Stimulated activated CD4-positive, alpha-beta T cell treated with anti-CD3 and anti-CD28 coated beads, Interleukin-4, amount 100 ng/mL, for 24 hours (primary cell): ENCODE measurements around the gene MYRF.

ENCODE experiments used
- DNase-seq: peaks from one replicate; pipeline ENCODE4 v3.0.0-alpha.2; 2020

The MYRF gene

DNA sequence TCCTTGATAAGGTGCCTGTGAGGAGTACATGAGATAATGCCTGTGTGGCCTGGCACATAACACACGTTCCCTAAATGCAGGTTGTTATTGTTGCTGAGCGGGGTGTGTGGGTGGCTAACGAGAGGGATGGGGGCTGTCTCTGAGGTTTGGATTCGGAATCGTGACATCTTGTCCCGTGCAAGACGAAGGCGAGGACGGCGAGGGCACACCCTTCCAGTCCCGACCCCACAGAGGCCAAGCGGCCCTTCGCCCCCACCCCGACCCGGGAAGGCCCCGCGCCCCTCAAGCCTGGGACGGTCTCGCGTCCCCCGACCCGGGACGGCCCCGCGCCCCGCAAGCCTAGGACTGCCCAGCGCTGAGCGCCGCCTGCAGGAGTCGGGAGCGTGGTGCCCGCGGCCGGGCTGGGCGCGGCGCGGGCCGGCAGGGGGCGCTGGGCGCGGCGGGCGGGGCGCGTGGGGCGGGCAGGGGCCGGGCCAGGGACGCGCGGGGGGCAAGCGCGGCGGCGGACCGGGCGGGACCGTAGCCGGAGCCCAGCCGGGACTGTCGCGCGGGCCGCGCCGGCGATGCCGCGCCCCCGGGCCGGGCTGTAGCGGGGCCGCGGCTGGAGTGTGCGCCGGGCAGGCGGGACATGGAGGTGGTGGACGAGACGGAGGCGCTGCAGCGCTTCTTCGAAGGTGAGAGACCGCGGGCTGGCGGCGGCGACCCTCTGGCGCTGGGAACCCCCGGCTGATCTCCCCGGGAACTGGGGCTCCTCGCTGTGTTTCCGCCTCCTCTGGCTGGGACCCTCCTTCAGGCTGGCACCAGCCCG lies at the start of gene MYRF:
Gene MYRF (plus strand): TSS at position 520 of the 808 bp plus-strand sequence. CDS start 109 bp downstream, at position 629.
- peak; percentile 54 for DNase-seq

DNA sequence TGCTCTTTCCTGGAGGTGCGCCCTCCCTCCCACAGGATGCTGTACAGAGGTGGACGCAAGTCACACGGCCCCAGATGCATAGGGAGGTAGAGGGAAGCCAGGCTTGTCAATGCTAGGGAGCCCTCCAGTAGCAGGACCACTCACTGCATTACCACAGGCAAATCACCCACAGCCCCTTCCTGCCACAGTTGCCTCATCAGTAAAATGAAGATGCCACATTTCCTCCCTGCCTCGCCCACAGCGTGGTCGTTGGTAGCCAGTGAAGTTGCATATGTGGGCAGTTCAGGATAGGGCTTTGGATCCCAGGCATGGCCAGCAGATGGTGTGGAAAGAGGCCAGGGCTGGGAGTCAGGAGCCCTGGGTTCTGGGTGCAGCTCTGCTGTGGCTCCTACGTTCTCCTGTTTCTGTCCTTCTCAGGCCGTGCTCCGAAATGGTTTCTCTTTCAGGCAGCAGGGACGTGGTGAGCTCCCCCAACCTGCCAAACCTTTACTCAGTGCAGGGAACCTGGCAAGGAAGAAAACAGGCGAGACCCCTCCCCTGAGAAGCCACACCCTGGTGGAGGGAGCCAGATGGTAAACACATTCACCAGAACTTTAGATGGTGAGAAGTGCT lies 49.6 kb upstream of the MYRF start:
- DNase-seq = no peak

DNA sequence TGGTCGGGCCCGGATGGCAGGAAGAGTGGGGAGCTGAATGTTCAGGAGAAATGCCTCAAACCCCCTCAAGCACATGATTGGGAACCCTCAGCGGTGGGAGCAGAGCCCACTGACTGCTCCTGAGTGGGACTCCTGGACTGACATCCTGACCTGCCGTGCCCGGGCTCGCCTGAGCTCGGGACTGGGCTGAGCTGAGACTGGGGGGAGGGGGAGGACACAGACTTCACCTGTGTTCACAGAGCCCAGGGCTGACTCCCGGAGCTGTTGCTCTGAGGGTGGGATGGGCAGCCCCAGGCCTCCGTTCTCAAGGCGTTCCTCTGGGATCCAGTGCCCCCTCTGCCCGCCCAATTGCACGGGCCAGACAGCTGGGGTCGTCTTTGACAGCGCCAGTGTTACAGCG lies 47.6 kb upstream of the MYRF start:
- DNase-seq = no peak

DNA sequence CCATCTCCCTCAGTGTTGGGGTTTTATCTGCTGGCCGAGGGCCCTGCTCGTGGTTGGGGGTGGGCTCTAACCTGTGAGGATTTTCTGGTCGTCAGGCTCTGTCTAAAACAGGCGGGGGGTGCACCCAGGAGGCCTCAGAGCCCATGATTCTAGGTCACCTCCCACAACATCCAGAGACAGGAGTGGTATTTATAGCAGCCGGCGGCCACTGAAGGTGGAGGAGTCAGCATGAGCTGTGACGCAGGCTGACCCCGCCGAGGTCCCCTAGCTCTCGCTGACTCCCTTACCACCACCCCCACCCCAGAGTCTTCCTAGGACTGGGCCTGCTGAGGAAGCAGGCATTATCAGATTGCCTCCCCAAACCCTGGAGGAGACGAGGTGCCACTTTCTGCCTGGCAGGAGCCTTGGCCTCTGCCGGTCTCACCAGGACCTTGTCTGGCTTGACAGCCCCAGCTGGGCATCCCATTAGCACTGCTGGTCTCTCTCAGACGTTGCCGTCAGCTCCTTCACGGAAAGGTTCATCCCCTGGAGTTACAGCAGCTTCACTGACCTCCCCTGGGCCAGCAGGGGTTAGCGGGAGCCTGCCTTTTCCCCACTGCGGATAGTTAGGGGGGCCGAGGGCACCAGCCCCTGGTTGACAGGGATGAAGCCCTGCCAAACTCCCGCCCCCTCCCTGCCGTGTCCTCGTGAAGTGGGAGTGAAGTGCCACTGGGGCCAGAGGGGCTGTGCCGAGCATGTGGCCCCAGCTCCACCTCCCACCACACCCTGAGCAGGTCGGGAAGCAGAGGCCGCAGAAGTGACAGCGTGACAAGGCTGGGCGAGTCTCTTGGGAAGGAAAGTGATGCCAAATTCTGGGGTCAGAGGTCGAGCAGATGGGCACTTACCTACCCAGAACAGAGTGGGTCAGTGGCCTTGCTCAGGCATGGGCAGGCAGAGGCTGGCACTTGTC lies 45.7 kb upstream of the MYRF start:
- no peak for DNase-seq

DNA sequence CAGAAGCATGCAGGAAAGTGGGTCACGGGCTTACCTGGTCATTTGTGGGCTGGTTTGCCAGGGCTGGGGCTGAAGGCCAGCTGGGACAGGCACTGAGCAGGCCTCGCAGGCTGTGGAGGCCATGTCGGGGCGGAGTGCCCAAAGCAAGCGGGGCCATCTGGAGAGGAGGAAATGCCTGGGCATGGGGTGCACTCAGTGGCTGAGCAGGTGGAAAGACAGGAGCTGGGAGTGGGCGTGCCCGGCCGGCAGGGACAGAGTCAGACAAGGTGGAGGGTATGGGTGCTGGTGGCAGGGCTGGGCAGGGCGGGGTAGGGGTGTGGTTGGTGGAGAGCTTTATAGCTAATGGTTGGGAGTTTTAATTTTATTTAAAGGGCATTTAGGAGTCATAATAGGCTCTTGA lies 44.9 kb upstream of the MYRF start:
- DNase-seq = no peak

DNA sequence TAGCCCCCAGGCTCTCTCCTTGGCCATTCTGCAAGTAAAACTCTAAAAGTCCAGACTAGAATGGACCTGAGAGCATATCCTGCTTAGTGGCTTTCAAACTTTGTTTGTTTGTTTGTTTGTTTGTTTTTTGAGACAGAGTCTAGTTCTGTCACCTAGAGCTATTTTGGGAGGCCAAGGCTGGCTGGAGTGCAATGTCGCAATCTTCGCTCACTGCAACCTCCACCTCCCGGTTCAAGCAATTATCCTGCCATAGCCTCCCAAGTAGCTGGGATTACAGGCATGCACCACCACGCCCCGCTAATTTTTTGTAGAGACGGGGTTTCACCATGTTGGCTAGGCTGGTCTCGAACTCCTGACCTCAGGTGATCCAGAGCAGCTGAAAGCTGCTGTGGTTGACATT lies 43.3 kb upstream of the MYRF start:
- DNase-seq = no peak

DNA sequence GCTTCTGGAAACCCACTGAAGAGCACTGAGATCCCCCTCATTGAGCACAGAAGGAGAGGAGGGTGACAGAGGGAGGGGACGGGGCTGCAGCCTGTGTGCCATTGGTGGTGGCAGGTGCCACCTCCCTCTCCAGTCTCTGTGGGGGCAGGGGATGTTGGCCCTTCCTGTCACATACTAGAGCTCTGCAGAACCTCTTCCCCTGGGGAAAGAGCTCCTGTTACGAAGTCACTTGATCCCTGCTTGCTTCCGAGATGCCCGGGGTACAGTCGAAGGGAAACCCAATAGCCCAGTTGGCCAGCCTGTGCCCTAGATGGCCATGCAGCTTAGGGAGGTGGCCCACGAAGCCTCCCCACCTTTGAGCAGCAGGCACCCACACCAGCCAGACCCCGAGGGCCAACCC lies 42.9 kb upstream of the MYRF start:
- no peak for DNase-seq

DNA sequence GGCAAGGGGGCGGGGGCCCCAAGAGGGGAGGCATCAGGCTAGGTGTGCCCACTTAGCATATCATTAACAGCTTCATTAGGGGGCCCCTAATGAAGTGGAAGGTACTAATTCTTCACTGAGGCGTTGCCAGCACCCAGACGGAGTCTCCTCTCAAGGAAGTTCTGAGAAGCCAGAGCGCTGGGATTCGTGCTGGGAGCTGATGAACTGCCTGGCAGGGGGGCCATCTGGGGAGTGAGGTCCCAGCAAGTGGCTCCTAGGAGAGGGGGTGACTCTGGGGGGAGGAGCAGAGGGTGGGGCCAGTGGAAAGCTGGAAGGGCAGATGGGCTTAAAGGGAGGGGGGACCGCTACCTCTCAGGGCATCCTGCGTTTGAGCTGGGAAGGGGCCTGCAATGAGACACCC lies 42.4 kb upstream of the MYRF start:
- DNase-seq = no peak

DNA sequence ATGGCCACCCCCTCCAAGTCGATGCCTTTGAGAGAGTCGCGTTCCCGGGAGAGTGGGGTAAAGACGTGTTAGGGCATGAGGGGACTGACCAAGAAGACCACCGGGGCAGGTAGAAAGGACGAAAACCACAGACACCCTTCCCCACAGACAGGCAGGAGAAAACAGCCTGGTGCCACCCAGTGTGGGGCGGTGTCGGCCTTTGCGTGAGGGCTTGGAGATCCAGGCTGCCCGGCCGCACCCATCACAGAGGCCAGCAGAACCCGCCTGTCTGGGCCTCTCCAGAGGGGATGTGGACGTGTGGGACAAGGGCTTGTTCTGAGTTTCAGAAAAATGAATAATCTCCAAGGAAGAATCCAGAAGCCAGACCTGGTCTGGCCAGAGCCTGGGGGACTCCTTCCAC lies 41.4 kb upstream of the MYRF start:
- DNase-seq = no peak

DNA sequence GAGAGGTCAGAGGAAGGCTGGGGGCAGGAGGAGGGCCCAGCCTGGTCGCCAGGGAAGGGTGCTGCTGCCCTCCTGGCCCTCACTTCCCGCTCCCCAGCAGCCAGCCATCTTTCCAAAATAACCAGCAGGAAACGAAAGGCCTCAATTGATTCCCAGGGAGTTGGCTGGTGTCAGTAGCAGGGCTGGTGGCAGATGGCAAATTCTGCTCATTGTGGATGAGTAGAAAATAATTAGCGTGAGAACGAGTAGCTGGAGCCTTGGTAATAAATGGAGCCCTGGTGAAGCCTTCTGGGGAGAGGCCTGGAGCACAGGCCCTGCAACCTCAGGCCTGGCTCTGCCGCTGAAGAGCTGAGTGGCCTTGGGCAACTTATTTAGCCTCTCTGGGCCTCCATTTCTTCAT lies 40.9 kb upstream of the MYRF start:
- no peak for DNase-seq

DNA sequence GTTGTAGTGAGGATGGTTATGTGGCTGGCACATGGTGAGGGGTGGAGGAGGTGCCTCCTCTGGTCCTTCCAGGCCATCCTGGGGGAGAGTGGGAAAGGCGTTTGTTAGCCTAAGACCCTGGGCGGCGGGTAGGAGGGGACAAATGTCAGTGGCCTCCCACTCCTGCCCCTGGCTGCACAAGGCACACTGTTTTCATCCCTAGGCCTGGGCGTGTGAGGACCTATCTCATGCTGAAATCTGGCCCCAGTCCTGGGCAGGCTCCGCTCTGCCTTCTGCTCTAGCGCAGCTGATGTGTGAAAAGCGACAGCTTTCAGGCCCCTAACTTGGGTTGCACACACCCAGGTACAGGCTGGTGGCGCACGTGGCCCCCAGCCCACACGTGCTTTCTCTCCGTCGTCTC lies 40.1 kb upstream of the MYRF start:
- DNase-seq = no peak

DNA sequence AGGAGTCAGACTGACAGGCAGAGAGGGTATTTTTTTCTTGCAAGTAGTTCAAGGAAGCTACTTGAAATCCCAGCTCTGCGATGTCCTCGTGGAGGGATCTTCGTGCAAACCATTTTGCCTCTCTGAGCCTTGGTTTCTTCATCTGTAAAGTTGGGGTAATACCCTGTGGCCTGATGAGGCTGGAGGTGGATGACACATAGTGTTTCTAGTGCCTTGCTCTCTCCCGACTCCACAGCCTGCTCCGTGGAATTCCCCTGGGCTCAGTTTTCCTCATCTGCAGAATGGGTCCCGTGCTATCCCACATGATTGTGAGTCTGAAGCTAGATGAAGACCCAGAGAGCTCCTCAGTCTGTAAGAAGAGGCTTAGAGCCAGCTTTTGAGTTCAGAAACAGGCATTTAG lies 39.6 kb upstream of the MYRF start:
- DNase-seq = no peak

DNA sequence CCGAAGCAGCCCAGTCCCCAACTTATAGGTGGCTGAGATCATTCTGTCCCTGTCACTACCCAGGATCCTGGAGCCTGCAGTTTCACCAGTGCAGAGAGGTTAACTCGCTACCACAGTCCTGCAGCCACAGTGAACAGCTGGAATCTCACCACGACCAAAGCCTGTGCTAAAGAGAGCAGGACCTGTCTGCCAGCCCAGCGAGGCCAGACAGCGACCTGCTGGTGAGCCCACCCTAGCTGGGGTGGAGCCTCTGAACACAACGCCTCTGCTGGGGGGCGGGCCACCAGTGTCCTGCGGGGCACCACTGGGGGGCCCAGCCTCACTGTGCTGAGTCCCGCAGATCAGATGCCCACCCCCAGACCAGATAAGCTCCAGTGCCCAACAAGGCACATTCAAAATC lies 39.0 kb upstream of the MYRF start:
- no peak for DNase-seq

DNA sequence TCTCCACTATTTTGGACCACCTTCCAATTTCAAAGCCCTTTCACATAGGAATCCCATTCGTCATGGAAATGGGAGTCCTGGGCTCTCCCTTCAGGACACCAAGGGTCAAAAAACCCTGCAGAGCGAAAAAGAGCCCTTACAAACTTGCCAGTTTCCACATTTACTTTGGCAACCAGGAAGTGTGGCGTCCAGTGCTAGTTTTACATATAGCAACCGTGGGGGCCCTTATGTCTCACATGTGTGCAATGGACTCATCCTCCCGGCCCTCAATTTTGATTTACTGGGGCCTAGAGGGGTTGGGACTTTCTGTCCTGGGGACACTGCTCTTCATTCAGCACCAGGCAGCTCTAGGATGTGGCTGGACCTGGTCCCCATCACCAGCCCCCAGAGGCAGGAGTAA lies 38.5 kb upstream of the MYRF start:
- no peak for DNase-seq

DNA sequence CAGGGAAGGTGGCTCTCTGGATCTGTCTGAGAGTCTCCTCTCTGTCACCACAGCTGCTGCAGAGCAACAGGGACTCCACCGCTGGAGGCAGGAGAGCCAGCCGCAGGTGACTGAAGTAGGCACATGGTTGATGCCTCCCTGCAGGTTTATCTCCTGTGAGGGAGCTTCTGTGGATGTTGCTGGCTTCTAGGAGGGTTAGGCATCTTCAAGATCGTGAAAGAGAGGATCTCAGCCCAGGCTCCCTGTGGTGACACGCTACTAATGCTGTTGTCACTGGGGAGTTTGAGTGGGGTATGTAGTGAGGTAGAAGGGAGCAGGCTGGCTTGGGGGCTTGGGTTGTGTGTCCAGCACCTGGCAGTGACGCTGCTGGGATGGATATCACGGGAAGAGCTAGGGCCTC lies 38.1 kb upstream of the MYRF start:
- no peak for DNase-seq

DNA sequence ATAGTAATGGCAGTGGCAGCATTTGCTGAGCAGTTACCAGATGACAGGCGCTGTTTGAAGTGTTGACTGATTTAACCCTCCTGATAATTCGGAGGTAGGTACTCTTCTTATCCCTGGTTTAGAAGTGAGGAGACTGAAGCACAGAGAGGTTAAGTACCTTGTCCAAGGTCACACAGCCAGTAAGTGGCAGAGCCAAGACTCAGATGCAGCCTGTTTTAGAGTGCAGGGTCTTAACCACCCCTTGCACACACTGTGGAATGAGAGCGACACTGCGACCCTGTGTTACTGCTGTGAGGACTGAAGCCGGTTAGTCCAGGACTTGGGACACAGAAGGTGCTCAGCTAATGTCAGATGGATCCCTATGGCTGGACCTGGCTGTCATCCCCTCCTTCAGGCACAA lies 37.5 kb upstream of the MYRF start:
- DNase-seq = no peak

DNA sequence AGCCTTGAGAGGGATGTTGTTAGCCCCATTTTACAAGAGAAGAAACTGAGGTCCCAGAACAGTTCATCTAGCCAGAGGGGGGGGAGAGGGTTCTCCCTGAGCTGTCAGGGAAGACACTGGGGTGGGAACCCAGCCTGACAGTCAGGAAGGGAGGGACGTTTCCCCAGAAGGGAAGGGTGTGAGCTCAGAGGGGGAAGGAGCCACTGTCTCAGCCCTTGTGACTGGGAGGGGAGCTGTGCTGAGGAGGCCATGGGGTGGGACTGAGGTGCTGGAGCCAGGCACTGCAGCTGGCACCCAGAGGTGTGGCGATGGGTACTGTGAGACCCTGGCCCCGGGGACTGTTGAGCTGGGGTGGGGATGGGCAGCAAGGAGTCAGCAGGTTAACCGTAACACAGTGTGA lies 36.6 kb upstream of the MYRF start:
- DNase-seq = no peak

DNA sequence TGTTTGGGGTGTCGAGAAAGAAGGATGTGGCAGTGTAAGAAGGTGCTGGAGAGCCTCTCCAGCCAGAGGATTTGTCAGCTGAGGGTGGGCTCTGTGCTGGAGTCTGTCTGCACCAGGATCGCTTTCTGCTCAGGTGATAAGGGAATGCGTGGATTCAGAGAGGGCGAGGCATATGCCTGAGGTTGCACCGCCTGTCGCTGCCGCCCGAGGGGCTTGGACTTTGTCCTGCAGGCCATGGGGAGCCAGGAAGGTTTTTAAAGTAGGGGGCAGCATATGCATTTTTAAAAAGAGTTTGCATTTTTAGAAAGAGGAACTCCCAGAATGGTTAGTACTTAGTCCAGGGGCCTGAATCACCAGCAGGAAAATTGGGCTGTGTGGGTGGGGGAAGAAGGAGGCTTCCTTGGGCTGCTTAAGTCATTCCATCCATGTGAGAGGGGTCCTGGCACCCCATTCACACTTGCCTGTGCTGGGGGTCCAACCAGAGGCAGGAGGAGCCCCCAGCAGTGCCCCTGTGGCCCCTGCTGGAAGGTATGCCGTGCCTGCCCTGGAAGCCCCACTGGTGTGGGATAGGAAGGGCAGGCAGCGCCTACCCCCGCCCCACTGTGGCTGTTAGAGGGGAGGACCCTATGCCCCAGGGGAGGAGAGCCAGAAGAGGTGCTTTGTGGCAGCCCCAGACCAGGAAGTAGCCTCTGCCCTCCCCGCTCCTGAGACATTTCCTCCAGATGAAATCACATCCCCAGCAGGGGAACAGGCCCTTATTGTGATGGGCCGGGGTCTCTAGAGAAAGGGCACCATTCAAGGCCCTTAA lies 35.8 kb upstream of the MYRF start:
- DNase-seq = no peak

DNA sequence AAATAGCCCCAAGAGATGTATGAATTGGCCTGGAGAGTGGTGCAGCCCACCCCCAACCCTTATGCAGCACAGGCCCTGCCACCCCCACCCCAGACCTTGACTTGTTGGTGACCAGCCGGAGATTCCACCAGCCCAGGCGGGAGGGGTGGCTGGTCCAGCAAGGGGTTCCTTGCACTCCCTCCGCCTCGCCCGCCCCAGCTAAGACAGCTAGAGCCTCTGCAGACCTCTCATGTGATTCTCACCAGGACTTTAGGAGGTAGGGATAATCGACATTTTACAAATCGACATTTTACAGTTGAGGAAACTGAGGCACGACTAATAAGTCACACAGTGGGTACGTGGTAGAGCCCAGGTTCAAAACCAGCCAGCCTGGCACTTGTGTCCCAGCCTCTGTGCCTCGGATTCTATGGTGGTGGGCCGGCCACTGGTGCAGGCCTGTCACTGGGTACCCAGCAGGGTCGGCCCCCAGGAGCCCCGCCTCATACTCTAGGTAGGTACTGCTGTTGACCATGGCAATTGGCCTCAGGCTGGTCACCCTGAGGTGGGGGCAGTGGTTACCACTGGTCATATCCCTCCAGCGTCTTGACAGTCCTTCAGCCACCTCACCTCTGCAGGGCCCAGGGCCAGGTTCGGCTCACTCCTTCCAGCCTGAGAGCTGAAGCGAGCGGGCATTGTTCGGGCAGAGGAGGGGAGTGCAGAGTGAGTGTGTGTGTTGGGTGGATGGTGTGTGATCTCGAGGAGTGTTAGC lies 35.0 kb upstream of the MYRF start:
- no peak for DNase-seq

DNA sequence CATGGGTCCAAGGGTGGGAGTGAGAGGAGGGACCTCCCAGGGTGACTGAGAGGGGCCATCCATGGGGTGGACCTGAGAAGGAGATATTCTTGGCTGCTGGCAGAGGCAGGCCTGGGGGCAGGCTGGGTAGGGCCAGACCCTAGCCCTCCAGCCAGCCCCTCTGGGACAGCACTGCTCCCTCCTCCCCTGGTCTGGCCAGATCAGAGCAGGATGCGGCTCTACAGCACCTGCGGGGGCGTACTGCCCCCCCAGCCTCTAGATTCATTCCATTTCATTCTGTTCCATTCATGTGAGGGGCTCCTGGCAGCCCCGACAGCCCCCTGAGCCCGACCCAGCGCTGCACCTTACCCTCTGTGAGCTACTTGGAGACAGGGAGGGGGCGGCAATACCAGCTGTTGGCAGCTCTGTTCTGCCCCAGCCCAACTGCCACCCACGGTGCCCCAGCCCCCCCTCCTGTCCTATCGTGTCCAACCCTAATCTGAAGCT lies 34.3 kb upstream of the MYRF start:
- no peak for DNase-seq

DNA sequence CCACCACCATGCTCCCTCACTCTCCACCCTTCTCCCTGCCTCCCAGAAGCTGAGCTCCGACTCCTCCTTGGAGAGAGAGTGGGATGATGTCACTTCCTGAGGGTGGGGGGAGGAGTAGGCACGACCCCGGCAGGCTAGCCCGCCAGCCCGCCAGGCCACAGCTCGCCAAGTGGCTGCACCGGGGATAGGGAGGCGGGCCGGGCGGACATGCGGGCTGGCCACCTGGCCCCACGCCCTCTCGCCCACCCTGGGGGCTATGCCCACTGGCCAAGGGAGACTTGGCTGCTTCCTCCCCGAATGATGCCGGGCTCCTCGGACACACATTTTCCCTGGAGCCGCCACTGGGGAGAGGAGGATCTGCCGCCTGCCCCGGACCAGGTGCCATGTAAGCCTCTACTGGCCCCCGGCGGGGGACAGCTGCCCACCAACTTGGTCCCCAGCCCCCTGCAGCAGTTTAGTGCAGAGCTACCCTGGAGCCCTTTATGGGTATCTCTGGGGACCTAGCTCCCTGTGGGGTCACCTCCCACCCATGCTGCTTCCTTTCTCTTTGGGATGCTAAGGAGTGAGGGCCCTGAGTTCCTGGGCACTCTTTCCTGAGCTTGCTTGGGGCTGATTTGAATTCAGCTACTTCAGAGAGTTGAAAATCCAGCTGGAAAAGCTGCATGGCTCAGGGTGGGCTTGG lies 33.7 kb upstream of the MYRF start:
- no peak for DNase-seq
